NCI-H748 (cell line): Measurements from ENCODE around the gene IGFBP6.

ENCODE experiments used
- DNase-seq: peaks from one replicate; lab custom pipeline; 2025; ENCODE audit not compliant: unreplicated experiment; lab: John Stamatoyannopoulos, UW

Gene IGFBP6

DNA sequence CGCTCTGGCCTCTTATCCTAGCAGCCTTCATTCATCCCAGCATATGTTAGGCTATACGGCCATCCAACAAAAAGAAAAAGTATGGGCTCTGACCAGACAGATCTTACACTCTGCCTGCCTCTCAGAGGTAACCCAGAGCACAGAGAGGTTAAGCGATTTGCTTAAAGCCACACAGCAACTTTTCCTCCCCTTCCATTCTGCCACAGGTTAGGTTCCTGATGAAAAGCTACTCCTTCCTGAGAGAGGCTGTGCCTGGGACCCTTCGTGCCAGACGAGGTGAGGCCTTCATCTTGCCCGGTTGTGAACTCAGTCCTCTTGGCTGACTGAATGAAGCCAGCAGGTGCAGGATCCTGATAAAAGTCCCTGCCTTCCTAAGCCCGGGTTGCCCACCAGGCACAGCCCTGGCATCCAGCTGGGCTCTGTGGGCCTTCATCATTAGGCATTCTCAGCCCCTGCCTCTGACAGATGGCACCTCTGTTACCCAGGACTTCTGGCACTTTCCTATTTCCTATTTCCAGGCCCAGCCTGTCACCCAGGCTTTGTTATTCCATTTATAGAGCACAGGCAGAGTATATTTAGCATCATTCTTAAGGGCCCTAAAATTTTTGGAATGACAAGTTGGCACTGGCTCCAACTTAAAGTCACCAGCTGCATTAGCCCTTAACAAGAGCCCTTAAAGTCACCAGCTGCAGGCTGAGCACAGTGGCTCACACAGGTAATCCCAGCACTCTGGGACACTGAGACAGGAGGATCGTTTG, 18.6 kb downstream of the IGFBP6 start:
- no peak for DNase-seq

- DNase-seq: no peak
These were observed 21.4 kb downstream of the IGFBP6 start for GRCh38 chr12:53118751-53119300.

DNA sequence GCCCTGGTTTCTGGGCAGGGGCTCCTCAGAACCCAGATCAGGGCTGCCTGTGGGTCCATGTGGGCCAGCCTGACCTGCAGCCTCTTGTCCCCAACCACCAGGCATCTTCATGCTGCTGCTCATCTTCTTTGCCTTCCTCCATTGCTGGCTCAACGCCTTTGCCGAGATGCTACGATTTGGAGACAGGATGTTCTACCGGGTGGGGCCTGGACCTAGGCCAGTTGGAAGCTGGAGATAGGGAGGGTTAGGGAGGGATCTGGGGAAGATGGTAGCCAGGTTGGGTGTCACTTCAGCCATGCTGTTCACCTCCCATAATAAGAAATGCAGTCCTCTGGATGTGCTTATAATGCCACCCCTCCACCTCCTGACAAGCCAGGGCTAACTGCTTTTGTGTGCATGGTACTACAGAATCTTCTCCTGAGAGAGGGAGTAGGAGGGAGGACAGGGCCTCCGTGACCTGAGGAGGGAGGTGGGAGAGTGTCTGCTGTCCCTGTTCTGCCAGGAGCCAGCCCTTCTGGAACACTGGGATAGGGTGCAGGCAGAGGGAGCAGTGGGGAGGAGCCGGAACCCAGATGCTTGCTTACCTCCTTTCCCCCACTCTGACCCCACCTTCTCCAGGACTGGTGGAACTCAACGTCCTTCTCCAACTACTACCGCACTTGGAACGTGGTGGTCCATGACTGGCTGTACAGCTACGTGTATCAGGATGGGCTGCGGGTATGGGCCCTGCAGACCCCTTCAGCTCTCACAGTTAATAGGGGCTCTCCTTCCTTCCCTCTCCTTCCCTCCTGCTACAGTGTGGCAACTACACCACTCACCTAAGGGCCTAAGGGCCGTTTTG, 23.4 kb downstream of the IGFBP6 start:
- no peak for DNase-seq

- DNase-seq: no peak
These were observed 25.5 kb downstream of the IGFBP6 start for GRCh38 chr12:53122961-53123468.

DNA sequence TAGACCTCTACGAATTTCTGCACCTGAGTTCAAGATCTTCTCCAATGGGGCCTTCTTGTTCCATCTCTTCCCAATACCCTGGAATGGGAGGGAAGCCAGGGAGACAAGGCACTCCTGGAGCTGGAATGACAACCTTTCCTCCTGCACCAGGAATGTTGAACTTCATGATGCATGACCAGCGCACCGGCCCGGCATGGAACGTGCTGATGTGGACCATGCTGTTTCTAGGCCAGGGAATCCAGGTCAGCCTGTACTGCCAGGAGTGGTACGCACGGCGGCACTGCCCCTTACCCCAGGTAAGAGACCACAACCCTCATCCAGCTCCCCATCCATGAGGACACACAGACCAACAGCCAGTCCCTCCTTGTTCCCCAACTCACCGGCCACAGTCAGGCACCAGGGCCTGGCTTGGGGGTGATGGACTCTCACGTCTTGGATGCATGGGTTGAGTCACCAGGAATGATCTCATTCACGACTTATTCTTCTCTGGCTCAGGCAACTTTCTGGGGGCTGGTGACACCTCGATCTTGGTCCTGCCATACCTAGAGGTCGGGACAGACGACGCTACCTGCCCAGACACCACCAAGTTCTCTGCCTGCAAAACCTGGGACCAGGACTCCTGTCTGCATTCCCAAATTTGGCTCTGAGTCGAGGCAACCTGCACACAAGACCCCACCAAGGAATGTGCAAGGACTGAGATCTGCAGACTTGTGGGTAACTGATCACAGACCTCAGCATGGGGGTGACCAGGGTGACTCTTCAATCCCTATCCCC, 26.3 kb downstream of the IGFBP6 start:
- DNase-seq: no peak

DNA sequence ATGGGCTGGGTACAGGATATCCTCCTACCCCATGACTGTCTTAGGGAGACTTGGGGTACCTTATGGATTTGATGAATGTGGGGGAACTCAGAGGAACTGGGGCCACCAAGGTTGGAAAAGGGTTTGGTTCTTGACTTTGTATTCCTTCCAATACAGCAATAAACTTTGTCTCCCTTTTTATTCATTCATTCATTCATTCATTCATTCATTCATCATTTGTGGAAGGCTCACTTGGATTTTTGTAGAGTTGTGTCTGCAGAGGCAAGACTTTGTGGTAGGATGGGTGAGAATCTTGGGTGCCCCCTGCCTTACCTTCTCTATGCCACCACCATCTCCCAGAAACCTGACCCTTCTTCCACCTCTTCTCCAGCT, 26.9 kb downstream of the IGFBP6 start:
- DNase-seq: no peak

GRCh38 chr12:53127169-53127568, 29.7 kb downstream of the IGFBP6 start:
- no peak for DNase-seq

- DNase-seq: no peak
These were observed 31.5 kb downstream of the IGFBP6 start for GRCh38 chr12:53128780-53129569.

GRCh38 chr12:53131844-53132243, 34.4 kb downstream of the IGFBP6 start:
- no peak for DNase-seq

DNA sequence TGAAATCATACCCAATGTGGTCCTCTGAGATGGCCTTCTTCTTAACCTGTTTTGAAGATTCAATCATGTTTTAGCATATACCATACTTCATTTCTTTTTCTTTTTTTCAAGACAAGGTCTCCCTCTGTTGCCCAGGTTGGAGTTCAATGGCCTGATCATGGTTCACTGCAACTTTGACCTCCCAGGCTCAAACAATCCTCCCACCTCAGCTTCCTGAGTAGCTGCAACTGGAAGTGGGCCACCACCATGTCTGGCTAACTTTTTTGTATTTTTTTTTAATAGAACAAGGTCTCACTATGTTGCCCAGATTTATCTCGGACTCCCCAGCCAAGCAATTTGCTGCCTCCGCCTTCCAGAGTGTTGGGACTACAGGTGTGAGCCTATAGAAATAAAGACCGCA, 36.3 kb downstream of the IGFBP6 start:
- no peak for DNase-seq

- DNase-seq: no peak
These were observed 45.9 kb downstream of the IGFBP6 start for GRCh38 chr12:53143355-53143754.

- no peak for DNase-seq
These were observed 48.2 kb downstream of the IGFBP6 start for GRCh38 chr12:53145383-53146260.

- DNase-seq: no peak
These were observed 49.7 kb downstream of the IGFBP6 start for GRCh38 chr12:53147181-53147580.

DNA sequence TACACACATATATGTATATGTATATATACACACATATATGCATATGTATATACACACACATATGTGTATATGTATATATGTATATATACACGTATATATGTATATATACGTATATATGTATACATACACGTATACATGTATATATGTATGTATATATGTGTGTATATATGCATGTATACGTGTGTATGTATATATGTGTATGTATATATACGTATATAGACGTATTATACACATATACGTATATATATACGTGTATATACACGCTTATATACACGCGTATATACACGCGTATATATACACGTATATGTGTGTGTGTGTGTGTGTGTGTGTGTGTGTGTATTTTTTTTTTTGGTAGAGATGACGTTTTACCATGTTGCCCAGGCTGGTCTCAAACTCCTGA, 50.2 kb downstream of the IGFBP6 start:
- DNase-seq: no peak

GRCh38 chr12:53151039-53151438, 53.6 kb downstream of the IGFBP6 start:
- peak; percentile 13 for DNase-seq
